ENCODE results near the gene RASSF7.

Gene RASSF7

GRCh38 chr11:595400-595799 is 34.6 kb downstream of the RASSF7 start:
- FAIRE-seq, result no peak

GRCh38 chr11:596374-596773 is 35.6 kb downstream of the RASSF7 start:
- no peak for DNase-seq (ENCODE audit: insufficient read length, low spot score)
- no peak for FAIRE-seq
- TF ChIP-seq SPI1 (IDR thresholded peaks at IDR 0.05; ENCODE audit: low read depth, low read length) (no peak), POLR2AphosphoS5 (IDR thresholded peaks at IDR 0.05; ENCODE audit: low read depth, low read length) (no peak), PAX5 (IDR thresholded peaks at IDR 0.05; ENCODE audit: insufficient read depth, low read length, severe bottlenecking) (no peak), POLR2A (IDR thresholded peaks at IDR 0.05; ENCODE audit: low read depth, low read length) (no peak), POU2F2 (IDR thresholded peaks at IDR 0.05; ENCODE audit: low read depth, low read length) (no peak), TAF1 (IDR thresholded peaks at IDR 0.05; ENCODE audit: low read depth, low read length) (no peak)

More at GRCh38 chr11:595400-595799, 34.6 kb downstream of the RASSF7 start:
- TF ChIP-seq POLR2A (IDR thresholded peaks at IDR 0.05; ENCODE audit: low read depth, low read length), result no peak
- no peak for TF ChIP-seq POLR2AphosphoS5 (IDR thresholded peaks at IDR 0.05; ENCODE audit: low read depth, low read length)
- TF ChIP-seq TAF1 (IDR thresholded peaks at IDR 0.05; ENCODE audit: low read depth, low read length), result no peak
- no peak for TF ChIP-seq SPI1 (IDR thresholded peaks at IDR 0.05; ENCODE audit: low read depth, low read length)
- TF ChIP-seq POU2F2 (IDR thresholded peaks at IDR 0.05; ENCODE audit: low read depth, low read length), result no peak
- no peak for TF ChIP-seq PAX5 (IDR thresholded peaks at IDR 0.05; ENCODE audit: insufficient read depth, low read length, severe bottlenecking)
- DNase-seq (ENCODE audit: insufficient read length, low spot score), result no peak

GRCh38 chr11:597166-597725 is 36.5 kb downstream of the RASSF7 start:
- TF ChIP-seq POLR2A (IDR thresholded peaks at IDR 0.05; ENCODE audit: low read depth, low read length) (no peak), POLR2AphosphoS5 (IDR thresholded peaks at IDR 0.05; ENCODE audit: low read depth, low read length) (no peak), SPI1 (IDR thresholded peaks at IDR 0.05; ENCODE audit: low read depth, low read length) (no peak), PAX5 (IDR thresholded peaks at IDR 0.05; ENCODE audit: insufficient read depth, low read length, severe bottlenecking) (no peak), POU2F2 (IDR thresholded peaks at IDR 0.05; ENCODE audit: low read depth, low read length) (no peak), TAF1 (IDR thresholded peaks at IDR 0.05; ENCODE audit: low read depth, low read length) (no peak)
- DNase-seq (ENCODE audit: insufficient read length, low spot score) (no peak), FAIRE-seq (no peak)

- no peak for TF ChIP-seq TAF1 (IDR thresholded peaks at IDR 0.05; ENCODE audit: low read depth, low read length)
- FAIRE-seq (no peak), DNase-seq (ENCODE audit: insufficient read length, low spot score) (no peak)
Observed at GRCh38 chr11:598005-598680, 37.4 kb downstream of the RASSF7 start.

- TF ChIP-seq POLR2A (IDR thresholded peaks at IDR 0.05; ENCODE audit: low read depth, low read length), result no peak
- TF ChIP-seq POLR2AphosphoS5 (IDR thresholded peaks at IDR 0.05; ENCODE audit: low read depth, low read length), result peak; percentile 20; the same call in 1 of the 2 replicates
- DNase-seq (ENCODE audit: insufficient read length, low spot score) (no peak), FAIRE-seq (no peak)
Observed at GRCh38 chr11:601573-602245, 40.9 kb downstream of the RASSF7 start.

- FAIRE-seq (no peak), DNase-seq (ENCODE audit: insufficient read length, low spot score) (no peak)
- TF ChIP-seq POU2F2 (IDR thresholded peaks at IDR 0.05; ENCODE audit: low read depth, low read length), result no peak
- TF ChIP-seq POLR2A (IDR thresholded peaks at IDR 0.05; ENCODE audit: low read depth, low read length), result no peak
- TF ChIP-seq SPI1 (IDR thresholded peaks at IDR 0.05; ENCODE audit: low read depth, low read length), result no peak
- TF ChIP-seq PAX5 (IDR thresholded peaks at IDR 0.05; ENCODE audit: insufficient read depth, low read length, severe bottlenecking), result no peak
- no peak for TF ChIP-seq POLR2AphosphoS5 (IDR thresholded peaks at IDR 0.05; ENCODE audit: low read depth, low read length)
- TF ChIP-seq TAF1 (IDR thresholded peaks at IDR 0.05; ENCODE audit: low read depth, low read length), result no peak
Observed at GRCh38 chr11:603154-603553, 42.4 kb downstream of the RASSF7 start.

GRCh38 chr11:605286-606129 is 44.7 kb downstream of the RASSF7 start:
- no peak for DNase-seq (ENCODE audit: insufficient read length, low spot score)
- no peak for FAIRE-seq
- no peak for TF ChIP-seq POLR2AphosphoS5 (IDR thresholded peaks at IDR 0.05; ENCODE audit: low read depth, low read length)
- no peak for TF ChIP-seq POU2F2 (IDR thresholded peaks at IDR 0.05; ENCODE audit: low read depth, low read length)
- TF ChIP-seq POLR2A (IDR thresholded peaks at IDR 0.05; ENCODE audit: low read depth, low read length), result no peak
- TF ChIP-seq SPI1 (IDR thresholded peaks at IDR 0.05; ENCODE audit: low read depth, low read length), result no peak
- TF ChIP-seq TAF1 (IDR thresholded peaks at IDR 0.05; ENCODE audit: low read depth, low read length), result no peak
- no peak for TF ChIP-seq PAX5 (IDR thresholded peaks at IDR 0.05; ENCODE audit: insufficient read depth, low read length, severe bottlenecking)

- no peak for DNase-seq (ENCODE audit: insufficient read length, low spot score)
- TF ChIP-seq POLR2AphosphoS5 (IDR thresholded peaks at IDR 0.05; ENCODE audit: low read depth, low read length) (no peak), TAF1 (IDR thresholded peaks at IDR 0.05; ENCODE audit: low read depth, low read length) (no peak), POU2F2 (IDR thresholded peaks at IDR 0.05; ENCODE audit: low read depth, low read length) (no peak), PAX5 (IDR thresholded peaks at IDR 0.05; ENCODE audit: insufficient read depth, low read length, severe bottlenecking) (no peak), SPI1 (IDR thresholded peaks at IDR 0.05; ENCODE audit: low read depth, low read length) (no peak), POLR2A (IDR thresholded peaks at IDR 0.05; ENCODE audit: low read depth, low read length) (no peak)
Observed at GRCh38 chr11:606245-606644, 45.5 kb downstream of the RASSF7 start.

More at GRCh38 chr11:606245-606644, 45.5 kb downstream of the RASSF7 start:
- no peak for FAIRE-seq

Data from GM12891 (cell line).